Measurements from ENCODE around the gene YIPF4.

DNA sequence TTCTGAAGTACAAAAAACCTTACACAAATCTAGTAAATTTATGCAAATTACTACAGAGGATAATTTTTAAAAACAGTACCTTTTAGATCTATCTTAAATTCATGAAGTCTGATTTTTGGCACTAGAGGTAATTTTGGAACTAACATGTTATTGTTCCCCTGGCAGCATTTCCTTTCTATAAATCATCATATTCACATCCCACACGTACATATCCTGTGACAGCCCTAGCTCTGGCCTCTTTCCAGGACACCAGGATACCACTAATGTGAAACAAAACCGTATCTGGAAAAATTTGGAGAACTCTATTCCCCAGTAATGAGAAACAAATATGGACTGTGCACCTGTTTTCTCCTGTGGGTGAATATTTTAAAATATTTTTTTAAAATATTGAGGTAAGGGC, 65.1 kb downstream of the YIPF4 start:
- TF ChIP-seq CTCF (IDR thresholded peaks at IDR 0.05; ENCODE audit: insufficient read depth, low read length, poor library complexity, severe bottlenecking) (no peak), EZH2phosphoT487 (conservative IDR thresholded peaks at IDR 0.05; ENCODE audit: low read length) (no peak)

Data from SU-DHL-6 (cell line).